Measurements from ENCODE around the gene UGT1A10.

UGT1A10 gene

GRCh38 chr2:233811087-233811486 lies 174.8 kb downstream of the UGT1A10 start:
- no peak for DNase-seq

GRCh38 chr2:233811732-233812131 lies 175.5 kb downstream of the UGT1A10 start:
- DNase-seq = no peak

GRCh38 chr2:233813236-233814055 lies 177.2 kb downstream of the UGT1A10 start:
- DNase-seq = no peak

- DNase-seq = peak; percentile 25
Observed at GRCh38 chr2:233814056-233814835, 178.0 kb downstream of the UGT1A10 start.

- no peak for DNase-seq
Observed at GRCh38 chr2:233815861-233816260, 179.6 kb downstream of the UGT1A10 start.

GRCh38 chr2:233816334-233816733 lies 180.1 kb downstream of the UGT1A10 start:
- DNase-seq = no peak

- DNase-seq = no peak
Observed at GRCh38 chr2:233816771-233817170, 180.5 kb downstream of the UGT1A10 start.

- no peak for DNase-seq
Observed at GRCh38 chr2:233817361-233817911, 181.2 kb downstream of the UGT1A10 start.

GRCh38 chr2:233817995-233818638 lies 181.9 kb downstream of the UGT1A10 start:
- no peak for DNase-seq

GRCh38 chr2:233818639-233819621 lies 182.7 kb downstream of the UGT1A10 start:
- no peak for DNase-seq

- no peak for DNase-seq
Observed at GRCh38 chr2:233819884-233820773, 183.9 kb downstream of the UGT1A10 start.

- DNase-seq = no peak
Observed at GRCh38 chr2:233820774-233821105, 184.5 kb downstream of the UGT1A10 start.

- DNase-seq = no peak
Observed at GRCh38 chr2:233821196-233821595, 184.9 kb downstream of the UGT1A10 start.

GRCh38 chr2:233821709-233822100 lies 185.5 kb downstream of the UGT1A10 start:
- DNase-seq = no peak

- DNase-seq = no peak
Observed at GRCh38 chr2:233822101-233822771, 186.0 kb downstream of the UGT1A10 start.
